ENCODE results near the gene KIZ.
A peak's percentile ranks its signal among the peaks of the same experiment; 100 is the strongest.

Gene KIZ

GRCh38 chr20:21102603-21103311, 23.1 kb upstream of the KIZ start:
- Histone ChIP-seq H3K4me1 (ENCODE audit: control insufficient read depth, insufficient read depth, low read depth, low read length) (peaks cover 33% of the 10 kb centered on the region), H3K9me3 (ENCODE audit: control insufficient read depth, low read length) (no peaks in the 10 kb centered on the region), H4K91ac (ENCODE audit: low read length) (no peak overlapping the region), H3K9ac (ENCODE audit: low read length) (no peak overlapping the region), H2BK5ac (ENCODE audit: low read depth, low read length, poor library complexity, severe bottlenecking) (no peak overlapping the region), H2AFZ (ENCODE audit: low read depth, low read length) (no peak overlapping the region), H3K27ac (ENCODE audit: low read length, poor library complexity, severe bottlenecking) (no peak overlapping the region), H3K36me3 (ENCODE audit: control insufficient read depth in 1 of 2, insufficient read depth in 2 of 2, low read depth in 1 of 2, low read length in 2 of 2) (no peaks in the 10 kb centered on the region), H3K23ac (ENCODE audit: low read length in 2 of 2) (peak overlapping the region in 1 of 2 experiments; percentile 42), H2BK12ac (ENCODE audit: low read length in 2 of 2) (no peak overlapping the region), H3K18ac (ENCODE audit: low read depth in 1 of 2, low read length in 2 of 2) (no peak overlapping the region), H3K79me1 (replicated peaks; ENCODE audit: low read length, poor library complexity, severe bottlenecking) (no peaks in the 10 kb centered on the region), H3K27me3 (ENCODE audit: control insufficient read depth in 1 of 2, insufficient read depth in 1 of 2, low read length in 2 of 2) (peaks cover 89 to 98% of the 10 kb centered on the region in 2 experiments), H2BK120ac (ENCODE audit: low read depth, low read length) (no peak overlapping the region), H4K8ac (ENCODE audit: low read length) (no peak overlapping the region), H3K14ac (ENCODE audit: low read length in 2 of 2) (peak overlapping the region in 1 of 2 experiments; percentile 12), H3K4me2 (ENCODE audit: low read length, poor library complexity, severe bottlenecking) (peak overlapping the region; percentile 4), H2BK15ac (ENCODE audit: low read depth, poor library complexity, severe bottlenecking) (no peak overlapping the region), H3K4me3 (ENCODE audit: insufficient read depth in 1 of 2, low read depth in 1 of 2, low read length in 2 of 2) (peak overlapping the region; percentile 2 to 56), H2AK5ac (ENCODE audit: low read length, severe bottlenecking) (no peak overlapping the region), H3K4ac (ENCODE audit: low read depth in 1 of 2, low read length in 2 of 2) (no peak overlapping the region)
- DNase-seq: peak; percentile 20
- 2% methylated on average over 35 of the region's 38 CpGs for WGBS

GRCh38 chr20:21103582-21104465, 22.1 kb upstream of the KIZ start:
- Histone ChIP-seq H4K8ac (ENCODE audit: low read length) (no peak overlapping the region), H4K91ac (ENCODE audit: low read length) (no peak overlapping the region), H3K36me3 (ENCODE audit: control insufficient read depth in 1 of 2, insufficient read depth in 2 of 2, low read depth in 1 of 2, low read length in 2 of 2) (no peaks in the 10 kb centered on the region), H3K9me3 (ENCODE audit: control insufficient read depth, low read length) (no peaks in the 10 kb centered on the region), H2AFZ (ENCODE audit: low read depth, low read length) (no peak overlapping the region), H2BK5ac (ENCODE audit: low read depth, low read length, poor library complexity, severe bottlenecking) (no peak overlapping the region), H3K23ac (ENCODE audit: low read length in 2 of 2) (peak overlapping the region in 1 of 2 experiments; percentile 24), H3K4me2 (ENCODE audit: low read length, poor library complexity, severe bottlenecking) (no peak overlapping the region), H3K79me1 (replicated peaks; ENCODE audit: low read length, poor library complexity, severe bottlenecking) (no peaks in the 10 kb centered on the region), H2BK12ac (ENCODE audit: low read length in 2 of 2) (no peak overlapping the region), H3K4me3 (ENCODE audit: insufficient read depth in 1 of 2, low read depth in 1 of 2, low read length in 2 of 2) (no peak overlapping the region), H2BK120ac (ENCODE audit: low read depth, low read length) (no peak overlapping the region), H3K18ac (ENCODE audit: low read depth in 1 of 2, low read length in 2 of 2) (no peak overlapping the region), H3K4ac (ENCODE audit: low read depth in 1 of 2, low read length in 2 of 2) (no peak overlapping the region), H3K14ac (ENCODE audit: low read length in 2 of 2) (no peak overlapping the region), H2BK15ac (ENCODE audit: low read depth, poor library complexity, severe bottlenecking) (no peak overlapping the region), H3K4me1 (ENCODE audit: control insufficient read depth, insufficient read depth, low read depth, low read length) (peaks cover 33% of the 10 kb centered on the region), H3K27ac (ENCODE audit: low read length, poor library complexity, severe bottlenecking) (no peak overlapping the region), H2AK5ac (ENCODE audit: low read length, severe bottlenecking) (no peak overlapping the region), H3K9ac (ENCODE audit: low read length) (no peak overlapping the region), H3K27me3 (ENCODE audit: control insufficient read depth in 1 of 2, insufficient read depth in 1 of 2, low read length in 2 of 2) (peaks cover 93 to 98% of the 10 kb centered on the region in 2 experiments)
- WGBS: 8% methylated on average over 32 of the region's 32 CpGs
- no peak for DNase-seq

GRCh38 chr20:21104466-21104761, 21.5 kb upstream of the KIZ start:
- Histone ChIP-seq H3K18ac (ENCODE audit: low read depth in 1 of 2, low read length in 2 of 2) (no peak overlapping the region), H2BK5ac (ENCODE audit: low read depth, low read length, poor library complexity, severe bottlenecking) (no peak overlapping the region), H3K36me3 (ENCODE audit: control insufficient read depth in 1 of 2, insufficient read depth in 2 of 2, low read depth in 1 of 2, low read length in 2 of 2) (no peaks in the 10 kb centered on the region), H3K4ac (ENCODE audit: low read depth in 1 of 2, low read length in 2 of 2) (no peak overlapping the region), H4K8ac (ENCODE audit: low read length) (no peak overlapping the region), H2BK15ac (ENCODE audit: low read depth, poor library complexity, severe bottlenecking) (no peak overlapping the region), H3K4me2 (ENCODE audit: low read length, poor library complexity, severe bottlenecking) (no peak overlapping the region), H3K14ac (ENCODE audit: low read length in 2 of 2) (no peak overlapping the region), H3K27ac (ENCODE audit: low read length, poor library complexity, severe bottlenecking) (no peak overlapping the region), H2BK12ac (ENCODE audit: low read length in 2 of 2) (no peak overlapping the region), H3K27me3 (ENCODE audit: control insufficient read depth in 1 of 2, insufficient read depth in 1 of 2, low read length in 2 of 2) (peaks cover 93 to 96% of the 10 kb centered on the region in 2 experiments), H2AK5ac (ENCODE audit: low read length, severe bottlenecking) (no peak overlapping the region), H3K9ac (ENCODE audit: low read length) (no peak overlapping the region), H3K79me1 (replicated peaks; ENCODE audit: low read length, poor library complexity, severe bottlenecking) (no peaks in the 10 kb centered on the region), H4K91ac (ENCODE audit: low read length) (no peak overlapping the region), H2BK120ac (ENCODE audit: low read depth, low read length) (no peak overlapping the region), H3K9me3 (ENCODE audit: control insufficient read depth, low read length) (no peaks in the 10 kb centered on the region), H3K23ac (ENCODE audit: low read length in 2 of 2) (no peak overlapping the region), H3K4me1 (ENCODE audit: control insufficient read depth, insufficient read depth, low read depth, low read length) (peaks cover 33% of the 10 kb centered on the region), H2AFZ (ENCODE audit: low read depth, low read length) (no peak overlapping the region), H3K4me3 (ENCODE audit: insufficient read depth in 1 of 2, low read depth in 1 of 2, low read length in 2 of 2) (no peak overlapping the region)
- WGBS: 7% methylated on average over 5 of the region's 5 CpGs
- DNase-seq: no peak

- no peak overlapping the region for H2BK15ac ChIP-seq (ENCODE audit: low read depth, poor library complexity, severe bottlenecking)
- H2BK12ac ChIP-seq (ENCODE audit: low read length in 2 of 2): no peak overlapping the region
- no peaks in the 10 kb centered on the region for H3K79me1 ChIP-seq (replicated peaks; ENCODE audit: low read length, poor library complexity, severe bottlenecking)
- H3K4me1 ChIP-seq (ENCODE audit: control insufficient read depth, insufficient read depth, low read depth, low read length): peaks cover 33% of the 10 kb centered on the region
- no peak overlapping the region for H3K9ac ChIP-seq (ENCODE audit: low read length)
- peak overlapping the region in 1 of 2 experiments; percentile 57 for H3K23ac ChIP-seq (ENCODE audit: low read length in 2 of 2)
- no peak overlapping the region for H2AFZ ChIP-seq (ENCODE audit: low read depth, low read length)
- H4K8ac ChIP-seq (ENCODE audit: low read length): no peak overlapping the region
- peaks cover 91% of the 10 kb centered on the region in 2 experiments for H3K27me3 ChIP-seq (ENCODE audit: control insufficient read depth in 1 of 2, insufficient read depth in 1 of 2, low read length in 2 of 2)
- no peak overlapping the region for H3K14ac ChIP-seq (ENCODE audit: low read length in 2 of 2)
- H3K4ac ChIP-seq (ENCODE audit: low read depth in 1 of 2, low read length in 2 of 2): no peak overlapping the region
- H3K9me3 ChIP-seq (ENCODE audit: control insufficient read depth, low read length): no peaks in the 10 kb centered on the region
- H3K27ac ChIP-seq (ENCODE audit: low read length, poor library complexity, severe bottlenecking): no peak overlapping the region
- H4K91ac ChIP-seq (ENCODE audit: low read length): no peak overlapping the region
- H3K4me2 ChIP-seq (ENCODE audit: low read length, poor library complexity, severe bottlenecking): no peak overlapping the region
- no peak for DNase-seq
- no peak overlapping the region for H3K18ac ChIP-seq (ENCODE audit: low read depth in 1 of 2, low read length in 2 of 2)
- no peak overlapping the region for H2BK120ac ChIP-seq (ENCODE audit: low read depth, low read length)
- no peak overlapping the region for H2AK5ac ChIP-seq (ENCODE audit: low read length, severe bottlenecking)
- no peaks in the 10 kb centered on the region for H3K36me3 ChIP-seq (ENCODE audit: control insufficient read depth in 1 of 2, insufficient read depth in 2 of 2, low read depth in 1 of 2, low read length in 2 of 2)
- no peak overlapping the region for H3K4me3 ChIP-seq (ENCODE audit: insufficient read depth in 1 of 2, low read depth in 1 of 2, low read length in 2 of 2)
- H2BK5ac ChIP-seq (ENCODE audit: low read depth, low read length, poor library complexity, severe bottlenecking): no peak overlapping the region
- WGBS: 12% methylated on average over 15 of the region's 16 CpGs
Measured at GRCh38 chr20:21104921-21105320, 21.0 kb upstream of the KIZ start.

Measured in mesenchymal stem cell (in vitro differentiated cells and primary cell).